ENCODE data around the gene APBB1IP.

- TF ChIP-seq TCF12 (IDR thresholded peaks at IDR 0.05; ENCODE audit: low read depth) (no peak), TEAD4 (IDR thresholded peaks at IDR 0.05) (no peak), USF1 (IDR thresholded peaks at IDR 0.05) (no peak), EP300 (IDR thresholded peaks at IDR 0.05; ENCODE audit: borderline replicate concordance) (no peak)
- TF ChIP-seq, protein P1, sequence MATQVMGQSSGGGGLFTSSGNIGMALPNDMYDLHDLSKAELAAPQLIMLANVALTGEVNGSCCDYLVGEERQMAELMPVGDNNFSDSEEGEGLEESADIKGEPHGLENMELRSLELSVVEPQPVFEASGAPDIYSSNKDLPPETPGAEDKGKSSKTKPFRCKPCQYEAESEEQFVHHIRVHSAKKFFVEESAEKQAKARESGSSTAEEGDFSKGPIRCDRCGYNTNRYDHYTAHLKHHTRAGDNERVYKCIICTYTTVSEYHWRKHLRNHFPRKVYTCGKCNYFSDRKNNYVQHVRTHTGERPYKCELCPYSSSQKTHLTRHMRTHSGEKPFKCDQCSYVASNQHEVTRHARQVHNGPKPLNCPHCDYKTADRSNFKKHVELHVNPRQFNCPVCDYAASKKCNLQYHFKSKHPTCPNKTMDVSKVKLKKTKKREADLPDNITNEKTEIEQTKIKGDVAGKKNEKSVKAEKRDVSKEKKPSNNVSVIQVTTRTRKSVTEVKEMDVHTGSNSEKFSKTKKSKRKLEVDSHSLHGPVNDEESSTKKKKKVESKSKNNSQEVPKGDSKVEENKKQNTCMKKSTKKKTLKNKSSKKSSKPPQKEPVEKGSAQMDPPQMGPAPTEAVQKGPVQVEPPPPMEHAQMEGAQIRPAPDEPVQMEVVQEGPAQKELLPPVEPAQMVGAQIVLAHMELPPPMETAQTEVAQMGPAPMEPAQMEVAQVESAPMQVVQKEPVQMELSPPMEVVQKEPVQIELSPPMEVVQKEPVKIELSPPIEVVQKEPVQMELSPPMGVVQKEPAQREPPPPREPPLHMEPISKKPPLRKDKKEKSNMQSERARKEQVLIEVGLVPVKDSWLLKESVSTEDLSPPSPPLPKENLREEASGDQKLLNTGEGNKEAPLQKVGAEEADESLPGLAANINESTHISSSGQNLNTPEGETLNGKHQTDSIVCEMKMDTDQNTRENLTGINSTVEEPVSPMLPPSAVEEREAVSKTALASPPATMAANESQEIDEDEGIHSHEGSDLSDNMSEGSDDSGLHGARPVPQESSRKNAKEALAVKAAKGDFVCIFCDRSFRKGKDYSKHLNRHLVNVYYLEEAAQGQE (IDR thresholded peaks at IDR 0.05; ENCODE audit: low read depth) = no peak
Measured at GRCh38 chr10:26488344-26488743, 50.2 kb downstream of the APBB1IP start.
